HG02588 (cell line): ENCODE data around the gene USP49.

Experiments
- ATAC-seq: cut with Tn5 transposase; IDR thresholded peaks from one replicate; pipeline ENCODE4 v1.9.1; 2021; ENCODE audit warnings: mild to moderate bottlenecking, moderate library complexity; ENCODE audit not compliant: unreplicated experiment

The USP49 gene

DNA sequence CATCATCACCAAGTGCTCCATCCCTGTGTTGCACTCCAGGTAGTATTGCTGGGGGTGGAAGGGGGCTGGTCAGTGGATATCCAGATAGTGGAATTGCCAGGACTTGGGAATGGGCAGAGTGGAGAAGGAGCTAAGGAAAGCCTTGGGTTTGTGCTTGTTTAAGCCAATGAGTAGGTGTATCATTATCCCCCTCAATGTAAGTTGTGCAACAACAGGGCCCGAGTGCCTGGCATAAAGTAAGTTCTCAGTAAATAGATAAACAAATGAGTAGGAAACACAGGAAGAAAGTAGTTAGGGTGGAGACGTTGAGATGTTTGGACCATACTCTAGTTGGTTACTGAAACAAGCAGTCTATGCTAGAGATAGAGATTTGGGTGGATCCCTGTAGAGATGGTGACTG lies 36.6 kb upstream of the USP49 start:
- ATAC-seq, result no peak

GRCh38 chr6:41929924-41930323 lies 34.7 kb upstream of the USP49 start:
- no peak for ATAC-seq

DNA sequence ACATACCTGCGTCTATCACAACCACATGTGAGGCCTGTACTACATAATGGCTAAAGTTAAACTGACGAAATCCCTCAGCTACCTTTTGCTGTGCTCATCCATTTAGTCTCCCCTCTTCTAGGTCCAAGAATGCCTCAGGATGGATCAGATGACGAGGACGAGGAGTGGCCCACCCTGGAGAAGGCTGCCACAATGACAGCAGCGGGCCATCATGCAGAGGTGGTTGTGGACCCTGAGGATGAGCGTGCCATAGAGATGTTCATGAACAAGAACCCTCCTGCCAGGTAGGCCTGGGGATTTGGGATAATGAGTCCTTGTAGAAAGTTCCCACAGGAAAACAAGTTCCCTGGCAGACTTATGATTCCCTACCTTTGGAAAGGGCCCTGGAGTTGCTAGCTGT lies 32.1 kb upstream of the USP49 start:
- no peak for ATAC-seq

- ATAC-seq, result no peak
Observed at GRCh38 chr6:41922154-41922553, 27.0 kb upstream of the USP49 start.

GRCh38 chr6:41921712-41921998 lies 26.5 kb upstream of the USP49 start:
- no peak for ATAC-seq

DNA sequence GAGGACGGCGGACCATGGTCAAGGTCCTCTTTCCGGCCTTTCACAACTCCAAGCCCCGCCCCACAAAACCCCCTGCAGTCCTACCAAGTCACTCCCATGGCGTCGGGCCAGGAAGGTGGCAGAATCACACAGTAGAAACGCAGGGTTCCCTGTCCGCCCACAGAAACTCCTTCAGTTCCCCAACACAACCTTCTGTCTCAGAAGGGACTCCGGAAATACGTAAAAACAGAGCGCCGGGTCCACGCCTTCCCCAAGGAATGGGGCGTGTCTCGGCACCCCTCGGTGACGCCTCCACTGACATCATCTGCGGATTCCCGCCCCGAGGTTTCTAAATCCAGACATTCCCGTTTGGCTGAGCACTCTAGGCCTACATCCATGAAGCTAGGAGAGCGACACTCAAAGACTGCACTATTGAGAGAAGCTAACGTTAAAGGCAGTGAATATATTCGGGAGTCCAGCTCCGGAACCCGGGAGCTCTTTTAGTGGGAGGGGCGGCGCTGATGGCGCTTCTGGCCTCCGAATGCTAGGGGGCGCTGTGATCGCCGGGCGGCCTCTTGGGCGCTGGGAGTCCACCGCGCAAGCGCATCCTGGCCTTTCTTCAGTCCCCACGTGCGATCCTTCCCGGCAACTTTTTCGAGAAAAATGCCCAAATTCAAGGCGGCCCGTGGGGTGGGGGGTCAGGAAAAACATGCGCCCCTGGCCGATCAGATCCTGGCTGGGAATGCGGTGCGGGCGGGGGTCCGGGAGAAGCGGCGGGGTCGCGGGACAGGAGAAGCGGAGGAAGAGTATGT lies 25.9 kb upstream of the USP49 start, which contains the start of the genes BYSL and MED20:
Gene BYSL, plus strand, starts transcription at position 579 of the 791 bp plus-strand sequence. Its CDS starts 64 bp downstream, at position 643.
Gene MED20, minus strand, starts transcription at position 219 of the 791 bp plus-strand sequence. Its CDS starts 121 bp downstream, at position 98.
- peak; percentile 81 for ATAC-seq

DNA sequence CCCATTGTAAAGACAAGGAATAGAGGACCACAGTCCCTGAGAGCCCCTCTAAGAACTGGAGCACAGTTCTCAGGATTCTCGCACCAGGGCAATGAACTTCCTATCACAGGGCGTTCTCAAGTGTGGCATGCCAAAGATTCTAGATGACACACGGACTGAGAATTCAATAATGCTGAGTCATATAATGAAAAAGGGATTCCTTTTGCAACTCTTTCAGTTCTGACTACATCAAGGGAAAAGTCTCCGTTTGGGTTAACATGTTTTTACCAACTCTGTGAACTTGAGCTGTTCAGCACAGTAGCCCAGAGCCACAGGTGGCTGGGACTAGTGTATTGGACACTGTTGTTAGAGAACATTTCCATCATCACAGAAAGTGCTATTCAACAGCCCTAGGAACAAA lies 22.4 kb upstream of the USP49 start:
- ATAC-seq, result no peak

GRCh38 chr6:41914869-41915530 lies 19.8 kb upstream of the USP49 start:
- ATAC-seq, result no peak

DNA sequence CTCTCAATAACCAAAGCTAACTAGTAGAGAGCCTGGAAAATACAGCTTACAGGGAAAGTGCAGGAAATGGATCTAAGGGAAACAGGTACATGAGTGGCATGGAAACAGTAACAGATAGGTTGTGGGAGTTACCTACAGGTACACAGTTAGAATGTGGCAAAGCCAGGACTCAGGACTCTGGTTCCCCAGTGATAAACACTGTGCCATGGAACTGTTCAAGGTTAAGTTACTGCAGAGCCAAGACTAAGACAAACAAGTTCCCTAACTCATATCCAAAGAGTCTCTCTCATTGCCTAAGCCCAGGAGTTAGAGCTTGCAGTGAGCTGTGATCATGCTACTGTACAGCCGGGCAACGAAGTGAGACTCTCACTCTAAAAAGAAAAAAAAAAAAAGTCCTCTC lies 19.2 kb upstream of the USP49 start:
- no peak for ATAC-seq

GRCh38 chr6:41909727-41910126 lies 14.6 kb upstream of the USP49 start:
- no peak for ATAC-seq

- no peak for ATAC-seq
Observed at GRCh38 chr6:41901882-41902519, 6.8 kb upstream of the USP49 start.

GRCh38 chr6:41900861-41901260 lies 5.7 kb upstream of the USP49 start:
- ATAC-seq, result no peak

DNA sequence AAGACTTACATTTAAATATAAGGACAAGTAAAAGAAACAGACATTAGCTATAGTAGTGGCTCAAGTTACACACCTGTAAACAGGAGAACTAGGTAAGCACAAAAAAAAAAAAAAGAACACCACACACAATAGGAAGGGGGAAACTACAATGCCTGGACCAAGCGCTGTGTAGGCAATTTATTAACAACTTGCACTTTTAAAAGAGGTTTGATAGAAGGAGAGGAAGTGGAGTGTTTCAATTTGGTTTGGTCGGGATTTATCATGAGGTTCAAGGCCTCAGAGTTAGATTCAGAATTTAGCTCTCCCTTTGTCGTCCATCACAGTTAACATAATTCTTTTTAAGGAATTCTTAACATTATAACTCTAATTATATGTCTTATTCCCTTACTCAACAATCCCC lies 1.1 kb upstream of the USP49 start:
- no peak for ATAC-seq

DNA sequence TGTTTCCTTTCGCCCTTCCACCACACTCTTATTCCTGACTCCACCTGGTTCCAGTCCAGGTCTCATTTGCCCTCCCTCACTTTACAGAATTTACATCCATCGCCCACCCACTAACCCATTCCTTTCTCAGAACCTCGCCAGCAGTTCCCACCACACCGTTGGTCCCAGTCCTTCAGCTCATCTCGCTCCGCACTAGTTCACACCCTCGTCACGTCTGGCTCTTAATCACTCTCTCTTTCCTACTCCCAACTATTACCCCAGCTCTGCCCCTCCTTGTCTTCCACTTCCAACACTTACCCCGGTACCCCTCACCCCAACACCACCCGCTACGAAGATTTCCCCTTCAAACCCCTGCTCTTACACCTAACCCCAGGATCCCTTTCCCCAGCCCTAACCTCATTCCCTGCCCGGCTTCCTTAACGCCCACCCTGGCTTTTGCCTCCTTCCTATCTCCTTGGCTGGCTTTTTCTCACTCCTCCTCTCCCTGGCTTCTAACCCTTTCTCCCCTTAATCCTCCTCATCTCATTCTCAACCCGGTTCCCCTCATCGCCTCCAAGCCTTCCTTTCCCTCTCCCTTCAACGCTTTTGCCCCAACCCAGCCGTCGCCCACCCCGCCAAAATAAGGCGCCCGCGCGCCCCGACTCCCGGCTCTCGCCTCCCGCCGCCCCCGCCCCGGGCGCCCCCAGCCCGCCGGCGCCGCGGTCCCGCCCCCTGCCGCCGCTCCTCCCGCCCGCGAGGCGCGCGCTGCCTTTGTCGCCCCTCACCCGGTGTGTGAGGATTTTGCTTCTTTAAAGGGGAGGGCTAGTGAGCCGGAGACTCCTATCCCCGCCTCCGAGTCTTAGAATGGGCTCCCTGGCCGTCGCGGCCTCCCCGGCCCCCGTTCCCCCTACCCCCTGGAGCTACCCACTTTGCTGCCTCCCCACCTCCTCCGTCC lies 542 bp downstream of the USP49 start:
- ATAC-seq, result peak; percentile 43

- no peak for ATAC-seq
Observed at GRCh38 chr6:41892921-41893564, 2.1 kb downstream of the USP49 start.

DNA sequence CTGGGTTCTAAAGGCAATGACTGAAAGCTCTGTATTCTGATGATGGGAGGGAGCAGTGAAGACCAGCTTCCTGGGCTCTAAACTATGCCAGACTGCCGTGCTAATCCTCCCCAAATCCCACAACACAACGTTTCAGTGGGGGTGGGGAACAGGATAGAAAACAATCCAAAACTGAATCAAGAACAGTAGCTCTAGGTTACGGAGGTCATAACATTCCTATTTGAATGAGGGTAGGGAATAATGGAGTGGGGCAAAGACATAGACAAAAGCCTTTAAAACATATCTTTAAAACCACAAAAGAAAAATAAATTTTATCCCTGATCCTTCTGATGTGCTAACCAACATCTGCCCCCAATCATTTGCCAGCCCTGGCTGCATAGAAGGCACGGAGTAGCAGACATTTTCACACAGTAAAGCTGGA lies 7.8 kb downstream of the USP49 start:
- ATAC-seq, result no peak

GRCh38 chr6:41885930-41886329 lies 9.2 kb downstream of the USP49 start:
- no peak for ATAC-seq

DNA sequence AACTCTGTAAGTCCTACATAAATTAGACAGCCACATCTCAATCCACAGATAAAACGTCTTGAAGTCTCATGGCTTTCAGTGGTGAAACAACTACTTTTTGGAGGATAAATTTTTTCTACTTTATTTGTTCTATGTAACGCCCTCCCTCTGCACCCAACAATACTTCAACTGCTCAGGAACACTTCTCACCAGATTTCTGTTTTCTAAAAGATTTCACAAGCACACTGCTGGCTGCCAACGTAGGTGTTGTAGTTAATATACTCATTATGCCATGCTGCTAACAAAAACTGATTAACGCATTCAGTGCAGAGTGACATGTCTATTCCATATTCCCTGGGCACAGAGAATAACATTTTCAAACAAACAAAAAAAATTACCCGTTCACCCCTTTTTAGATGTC lies 10.2 kb downstream of the USP49 start:
- ATAC-seq, result no peak

- ATAC-seq, result no peak
Observed at GRCh38 chr6:41881506-41881905, 13.7 kb downstream of the USP49 start.

- no peak for ATAC-seq
Observed at GRCh38 chr6:41878961-41879405, 16.2 kb downstream of the USP49 start.
